ENCODE measurements around the gene KCNQ2. TPM values are rescaled to one million over a fixed set of nuclear protein-coding genes. Genes with fewer than 3 reads are reported as not detected.

KCNQ2 gene
- total RNA-seq, 1 experiment from 2014 or later: not detected

DNA sequence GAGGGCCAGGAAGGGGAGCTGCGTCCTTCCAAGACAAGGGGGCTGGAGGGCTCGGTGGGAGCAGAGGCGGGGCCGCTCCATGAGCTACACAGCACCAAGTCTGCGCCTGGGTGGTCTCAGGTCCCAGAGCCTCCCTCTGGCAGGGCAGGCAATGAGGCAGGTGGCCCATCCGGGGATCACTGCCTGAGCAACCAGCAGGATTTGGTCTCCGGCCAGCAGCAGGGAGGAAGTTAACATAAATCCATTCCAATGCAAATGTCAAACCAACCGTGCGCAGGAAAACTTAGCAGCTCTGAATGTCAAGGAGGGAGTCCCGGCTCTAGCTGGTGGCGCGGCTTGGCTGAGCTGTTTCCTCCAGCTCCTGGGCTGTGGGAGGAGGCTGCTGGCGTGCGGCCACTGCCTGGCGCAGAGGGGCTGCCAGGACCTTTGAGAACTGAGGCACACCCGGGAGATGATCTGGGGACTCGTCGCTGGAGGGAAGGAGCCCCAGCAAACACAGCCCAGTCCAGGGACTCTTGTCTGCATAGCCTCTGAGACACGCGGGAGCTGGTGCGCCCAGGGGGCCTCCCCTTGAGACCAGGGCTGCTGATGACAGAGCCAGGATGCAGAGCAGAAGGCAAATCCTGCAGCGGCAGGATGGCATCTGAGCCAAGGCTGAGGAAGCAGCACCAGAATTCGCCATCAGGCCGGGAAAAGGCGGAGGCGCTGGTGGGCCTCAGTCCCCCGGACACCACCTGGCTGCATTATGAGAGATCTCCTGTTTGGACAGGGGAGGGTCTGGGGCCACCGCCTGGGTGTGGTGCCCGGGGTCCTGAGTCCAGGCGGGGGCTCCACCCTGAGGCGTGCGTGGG, 78.2 kb downstream of the KCNQ2 start:
- Histone ChIP-seq H3F3A (ENCODE audit: insufficient read depth, low read depth) (no peaks in the 10 kb centered on the region), H4K20me1 (ENCODE audit: insufficient read depth) (0 out of 2 replicates have a peak, but pooled peaks cover 3% of the 10 kb centered on the region), H3K27ac (no peak overlapping the region), H3K36me3 (ENCODE audit: low read depth) (no peaks in the 10 kb centered on the region), H3K9me3 (ENCODE audit: insufficient read depth, low read depth) (no peaks in the 10 kb centered on the region), H3K4me1 (replicated peaks; ENCODE audit: insufficient read depth) (no peaks in the 10 kb centered on the region), H3K4me3 (no peak overlapping the region), H3K27me3 (ENCODE audit: insufficient read depth, low read depth) (peaks cover 98% of the 10 kb centered on the region), H3K9me2 (ENCODE audit: insufficient read depth) (no peaks in the 10 kb centered on the region), H3K79me2 (ENCODE audit: low read depth) (no peaks in the 10 kb centered on the region), H2AFZ (no peak overlapping the region), H3K4me2 (no peak overlapping the region)
- POLR2A ChIA-PET (ENCODE audit: unreplicated experiment): interaction anchor here (0.6 kb wide), 1 partner anchor 32 kb away, joined by 4 read pairs; no protein-coding TSS in a partner anchor
- no TSS peak for BruUV-seq (replicated peaks)
- intact Hi-C loops (cut with micrococcal nuclease; ENCODE audit: unreplicated experiment): no loop called here
- no peak for TF ChIP-seq EZH2 (IDR thresholded peaks at IDR 0.05; ENCODE audit: low read depth)
- TF ChIP-seq, protein P1, sequence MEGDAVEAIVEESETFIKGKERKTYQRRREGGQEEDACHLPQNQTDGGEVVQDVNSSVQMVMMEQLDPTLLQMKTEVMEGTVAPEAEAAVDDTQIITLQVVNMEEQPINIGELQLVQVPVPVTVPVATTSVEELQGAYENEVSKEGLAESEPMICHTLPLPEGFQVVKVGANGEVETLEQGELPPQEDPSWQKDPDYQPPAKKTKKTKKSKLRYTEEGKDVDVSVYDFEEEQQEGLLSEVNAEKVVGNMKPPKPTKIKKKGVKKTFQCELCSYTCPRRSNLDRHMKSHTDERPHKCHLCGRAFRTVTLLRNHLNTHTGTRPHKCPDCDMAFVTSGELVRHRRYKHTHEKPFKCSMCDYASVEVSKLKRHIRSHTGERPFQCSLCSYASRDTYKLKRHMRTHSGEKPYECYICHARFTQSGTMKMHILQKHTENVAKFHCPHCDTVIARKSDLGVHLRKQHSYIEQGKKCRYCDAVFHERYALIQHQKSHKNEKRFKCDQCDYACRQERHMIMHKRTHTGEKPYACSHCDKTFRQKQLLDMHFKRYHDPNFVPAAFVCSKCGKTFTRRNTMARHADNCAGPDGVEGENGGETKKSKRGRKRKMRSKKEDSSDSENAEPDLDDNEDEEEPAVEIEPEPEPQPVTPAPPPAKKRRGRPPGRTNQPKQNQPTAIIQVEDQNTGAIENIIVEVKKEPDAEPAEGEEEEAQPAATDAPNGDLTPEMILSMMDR (conservative IDR thresholded peaks at IDR 0.05): no peak
- DNase-seq: no peak
- CTCF ChIA-PET: no interaction called here

DNA sequence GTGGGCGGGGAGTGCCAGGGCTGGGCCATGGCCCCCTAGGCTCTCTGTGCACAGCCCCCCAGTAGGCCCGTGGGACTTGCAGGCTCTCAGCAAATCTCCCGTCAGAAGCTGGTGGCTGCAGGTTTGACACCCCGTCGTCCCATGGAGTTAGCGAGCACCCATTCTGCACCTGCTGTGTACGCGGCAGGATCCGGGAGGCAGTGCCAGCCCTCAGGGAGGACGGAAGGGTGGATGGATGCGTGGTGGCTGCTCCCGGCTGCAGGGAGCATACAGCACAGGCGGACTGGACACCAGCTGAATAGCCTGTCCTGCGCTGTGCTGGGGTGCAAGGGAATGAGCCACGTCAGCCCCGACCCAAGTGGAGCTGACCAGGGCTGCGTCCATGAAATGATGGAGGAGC, 78.9 kb downstream of the KCNQ2 start:
- no TSS peak for BruUV-seq (replicated peaks)
- ChIA-PET CTCF (no interaction called here), POLR2A (ENCODE audit: unreplicated experiment) (interaction anchor here (0.6 kb wide), 1 partner anchor 31 kb away, joined by 4 read pairs; no protein-coding TSS in a partner anchor)
- intact Hi-C loops (cut with micrococcal nuclease; ENCODE audit: unreplicated experiment): no loop called here
- TF ChIP-seq, protein P1 (conservative IDR thresholded peaks at IDR 0.05): no peak
- TF ChIP-seq EZH2 (IDR thresholded peaks at IDR 0.05; ENCODE audit: low read depth): no peak
- Histone ChIP-seq H3K9me2 (ENCODE audit: insufficient read depth) (no peaks in the 10 kb centered on the region), H3K9me3 (ENCODE audit: insufficient read depth, low read depth) (0 out of 2 replicates have a peak, but pooled peaks cover 2% of the 10 kb centered on the region), H3K27ac (no peak overlapping the region), H3F3A (ENCODE audit: insufficient read depth, low read depth) (no peaks in the 10 kb centered on the region), H2AFZ (no peak overlapping the region), H3K4me2 (no peak overlapping the region), H3K4me1 (replicated peaks; ENCODE audit: insufficient read depth) (no peaks in the 10 kb centered on the region), H3K4me3 (no peak overlapping the region), H3K27me3 (ENCODE audit: insufficient read depth, low read depth) (peaks cover 98% of the 10 kb centered on the region), H3K79me2 (ENCODE audit: low read depth) (no peaks in the 10 kb centered on the region), H3K36me3 (ENCODE audit: low read depth) (no peaks in the 10 kb centered on the region), H4K20me1 (ENCODE audit: insufficient read depth) (0 out of 2 replicates have a peak, but pooled peaks cover 3% of the 10 kb centered on the region)
- no peak for DNase-seq

DNA sequence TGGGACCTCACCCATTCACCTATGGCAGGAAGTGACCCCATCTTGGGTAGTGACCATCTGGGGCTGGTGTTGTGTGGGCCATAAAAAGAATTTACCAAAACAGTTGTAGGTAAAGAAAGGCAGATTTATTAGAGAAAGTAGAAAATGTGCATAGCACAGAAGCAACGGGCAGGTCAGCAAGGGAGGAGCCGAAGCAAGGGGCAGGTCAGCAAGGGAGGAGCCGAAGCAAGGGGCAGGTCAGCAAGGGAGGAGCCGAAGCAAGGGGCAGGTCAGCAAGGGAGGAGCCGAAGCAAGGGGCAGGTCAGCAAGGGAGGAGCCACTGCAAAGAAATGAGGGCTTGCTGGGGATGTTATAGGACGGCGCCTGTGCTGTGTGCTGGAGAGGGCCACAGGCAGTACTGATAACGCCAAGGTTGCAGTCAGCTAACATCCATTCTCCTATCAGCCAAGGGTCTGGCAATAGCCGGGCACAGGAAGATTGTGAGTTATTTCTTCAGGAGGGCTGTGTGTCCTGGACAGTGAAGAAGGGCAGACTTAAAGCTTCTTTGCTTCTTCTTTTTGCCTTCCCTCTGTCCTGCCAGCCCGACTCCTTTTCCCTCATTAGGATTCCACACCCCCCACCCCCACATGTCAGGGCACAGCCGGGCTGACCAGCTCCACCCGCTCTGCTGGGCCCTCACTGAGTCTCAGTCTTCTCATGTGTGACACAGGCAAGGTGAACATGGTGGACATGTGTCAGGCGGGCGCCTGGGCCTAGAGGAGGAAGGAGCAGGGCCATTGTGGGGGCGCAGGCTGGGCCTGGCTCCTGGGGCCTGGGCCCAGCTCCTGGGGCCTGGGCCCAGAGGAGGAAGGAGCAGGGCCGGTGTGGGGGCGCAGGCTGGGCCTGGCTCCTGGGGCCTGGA, 79.7 kb downstream of the KCNQ2 start:
- CTCF ChIA-PET: no interaction called here

More for the DNA sequence above, 79.7 kb downstream of the KCNQ2 start:
- DNase-seq: no peak
- Histone ChIP-seq H3K9me3 (ENCODE audit: insufficient read depth, low read depth) (0 out of 2 replicates have a peak, but pooled peaks cover 9% of the 10 kb centered on the region), H3K36me3 (ENCODE audit: low read depth) (no peaks in the 10 kb centered on the region), H3K4me1 (replicated peaks; ENCODE audit: insufficient read depth) (no peaks in the 10 kb centered on the region), H4K20me1 (ENCODE audit: insufficient read depth) (0 out of 2 replicates have a peak, but pooled peaks cover 3% of the 10 kb centered on the region), H3K27ac (no peak overlapping the region), H2AFZ (no peak overlapping the region), H3K79me2 (ENCODE audit: low read depth) (no peaks in the 10 kb centered on the region), H3K9me2 (ENCODE audit: insufficient read depth) (no peaks in the 10 kb centered on the region), H3F3A (ENCODE audit: insufficient read depth, low read depth) (peaks cover 3% of the 10 kb centered on the region), H3K27me3 (ENCODE audit: insufficient read depth, low read depth) (peaks cover 95% of the 10 kb centered on the region), H3K4me3 (no peak overlapping the region), H3K4me2 (no peak overlapping the region)
- intact Hi-C loops (cut with micrococcal nuclease; ENCODE audit: unreplicated experiment): no loop called here
- POLR2A ChIA-PET (ENCODE audit: unreplicated experiment): no interaction called here
- no TSS peak for BruUV-seq (replicated peaks)
- TF ChIP-seq, protein P1 (conservative IDR thresholded peaks at IDR 0.05): no peak
- no peak for TF ChIP-seq EZH2 (IDR thresholded peaks at IDR 0.05; ENCODE audit: low read depth)
